Spleen (tissue), 3 donors: ENCODE data around the gene AKAP1.

Experiments used
- POLR2A ChIP-seq, 3 donors: fragments of 450-650 bp; IDR thresholded peaks; one replicate each; pipeline ENCODE4 v1.5.1; 2017; ENCODE audit warnings: antibody characterized with exemption in 3 of 3, mild to moderate bottlenecking in 1 of 3
- POLR2AphosphoS5 ChIP-seq, 3 donors: sonication (generic); formaldehyde crosslinking; IDR thresholded peaks; one replicate each; pipeline ENCODE4 v1.5.1; 2017; ENCODE audit warnings: antibody characterized with exemption in 3 of 3

DNA sequence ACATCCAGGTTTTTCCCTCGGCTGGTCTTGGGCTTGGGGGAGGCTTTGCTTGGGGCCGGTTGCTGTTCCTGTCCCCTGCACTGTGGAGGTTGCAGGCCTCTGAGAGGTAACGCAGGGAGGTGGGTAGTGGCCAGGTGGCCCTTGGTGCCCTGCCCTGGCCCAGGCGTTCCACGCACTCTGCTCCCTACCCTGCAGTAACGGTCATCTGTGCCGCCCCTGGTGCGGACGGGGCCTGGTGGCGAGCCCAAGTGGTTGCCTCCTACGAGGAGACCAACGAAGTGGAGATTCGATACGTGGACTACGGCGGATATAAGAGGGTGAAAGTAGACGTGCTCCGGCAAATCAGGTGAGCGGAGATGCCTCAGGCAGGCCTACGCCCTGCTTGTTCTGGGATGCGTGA is 30.9 kb downstream of the AKAP1 start:
- TF ChIP-seq POLR2A (IDR thresholded peaks at IDR 0.05), result no peak
- no peak for TF ChIP-seq POLR2AphosphoS5 (IDR thresholded peaks at IDR 0.05)
